IPS-NIHi7 (cell line): Measurements from ENCODE around the gene XPNPEP1.
"Not testable (repeated sequence)": the region's sequence is repeated elsewhere in the genome, so short reads cannot be mapped to it uniquely, and the experiment has no call there.

Experiments used
- DNase-seq: peaks from one replicate; pipeline ENCODE4 v3.0.0; 2012; ENCODE audit warnings: mixed read lengths; ENCODE audit errors: extremely low spot score

Gene XPNPEP1

GRCh38 chr10:109924087-109924486 lies 776 bp upstream of the XPNPEP1 start:
- DNase-seq: no peak

- DNase-seq: no peak
These were observed 844 bp downstream of the XPNPEP1 start for GRCh38 chr10:109922358-109922975.

- DNase-seq: no peak
These were observed 3.3 kb downstream of the XPNPEP1 start for GRCh38 chr10:109920016-109920415.

GRCh38 chr10:109919220-109919619 lies 4.1 kb downstream of the XPNPEP1 start:
- no peak for DNase-seq

- not testable (repeated sequence) for DNase-seq
These were observed 4.6 kb downstream of the XPNPEP1 start for GRCh38 chr10:109918707-109919106.

- DNase-seq: no peak
These were observed 7.7 kb downstream of the XPNPEP1 start for GRCh38 chr10:109915566-109915965.

- DNase-seq: no peak
These were observed 8.3 kb downstream of the XPNPEP1 start for GRCh38 chr10:109914966-109915365.

GRCh38 chr10:109913306-109913892 lies 9.9 kb downstream of the XPNPEP1 start:
- no peak for DNase-seq

- DNase-seq: no peak
These were observed 10.7 kb downstream of the XPNPEP1 start for GRCh38 chr10:109912335-109913281.

GRCh38 chr10:109911903-109912302 lies 11.4 kb downstream of the XPNPEP1 start:
- DNase-seq: no peak

GRCh38 chr10:109906316-109906715 lies 17.0 kb downstream of the XPNPEP1 start:
- no peak for DNase-seq

GRCh38 chr10:109904397-109904796 lies 18.9 kb downstream of the XPNPEP1 start:
- no peak for DNase-seq

- no peak for DNase-seq
These were observed 20.0 kb downstream of the XPNPEP1 start for GRCh38 chr10:109902992-109903947.

- DNase-seq: no peak
These were observed 23.7 kb downstream of the XPNPEP1 start for GRCh38 chr10:109899356-109900331.

- no peak for DNase-seq
These were observed 24.5 kb downstream of the XPNPEP1 start for GRCh38 chr10:109898666-109899355.

- no peak for DNase-seq
These were observed 25.3 kb downstream of the XPNPEP1 start for GRCh38 chr10:109898007-109898406.

- DNase-seq: no peak
These were observed 27.5 kb downstream of the XPNPEP1 start for GRCh38 chr10:109895848-109896247.

- DNase-seq: no peak
These were observed 28.1 kb downstream of the XPNPEP1 start for GRCh38 chr10:109895095-109895818.

- DNase-seq: no peak
These were observed 28.8 kb downstream of the XPNPEP1 start for GRCh38 chr10:109894516-109894915.
